Superior temporal gyrus (tissue), 1 donor: ENCODE measurements around the gene BRD3.
A peak's percentile ranks its signal among the peaks of the same experiment; 100 is the strongest.
"Not testable (repeated sequence)": the region's sequence is repeated elsewhere in the genome, so short reads cannot be mapped to it uniquely, and the experiment has no call there.

Experiments used
- DNase-seq: peaks from one replicate; pipeline ENCODE4 v3.0.0-alpha.2; 2016; ENCODE audit errors: extremely low spot score

Gene BRD3

DNA sequence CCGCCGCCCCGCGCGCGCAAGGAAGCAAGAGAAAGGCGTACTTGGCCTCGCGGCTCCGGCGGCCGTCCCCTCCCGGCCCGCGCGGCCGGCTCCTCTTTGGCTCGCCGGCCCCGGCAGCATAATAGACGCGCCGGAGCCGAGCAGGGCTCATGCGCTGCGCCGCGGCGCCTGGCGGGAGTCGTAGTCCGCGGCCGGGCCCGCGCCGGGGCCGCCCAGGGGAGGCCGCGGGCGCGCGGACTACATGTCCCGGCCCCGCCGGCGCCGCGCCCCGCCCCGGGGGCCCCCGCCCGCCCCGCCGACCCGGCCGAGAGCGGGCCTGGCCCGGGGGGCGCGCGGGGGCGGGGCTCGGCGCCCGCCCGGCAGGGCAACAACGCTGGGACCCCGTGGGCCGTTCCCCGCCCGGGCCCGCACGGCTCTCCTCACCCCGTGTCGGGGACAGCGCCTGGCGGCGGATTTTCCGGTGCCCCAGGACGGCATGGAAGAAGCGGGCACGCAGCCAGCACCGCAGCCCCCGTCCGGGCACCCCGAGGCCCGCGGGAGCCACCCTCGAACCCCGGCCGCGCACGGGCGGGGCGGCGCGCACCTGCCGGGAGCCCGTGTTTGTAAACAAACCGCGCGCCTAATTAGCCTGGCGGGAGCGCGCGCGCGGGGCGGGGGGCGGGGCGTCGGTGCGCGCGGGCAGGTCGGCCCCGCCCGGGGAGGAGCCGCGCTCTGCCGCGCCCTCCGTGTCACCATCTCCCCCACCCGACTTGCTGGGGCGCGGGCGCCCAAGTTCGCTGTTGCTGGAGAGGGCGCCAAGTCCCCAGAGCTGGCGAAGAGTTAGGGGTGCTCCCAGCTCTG lies at the start of gene BRD3:
Gene BRD3, minus strand, starts transcription at position 123 of the 840 bp plus-strand sequence. CDS start 14,549 bp downstream, outside the sequence.
- peak; percentile 82 for DNase-seq

DNA sequence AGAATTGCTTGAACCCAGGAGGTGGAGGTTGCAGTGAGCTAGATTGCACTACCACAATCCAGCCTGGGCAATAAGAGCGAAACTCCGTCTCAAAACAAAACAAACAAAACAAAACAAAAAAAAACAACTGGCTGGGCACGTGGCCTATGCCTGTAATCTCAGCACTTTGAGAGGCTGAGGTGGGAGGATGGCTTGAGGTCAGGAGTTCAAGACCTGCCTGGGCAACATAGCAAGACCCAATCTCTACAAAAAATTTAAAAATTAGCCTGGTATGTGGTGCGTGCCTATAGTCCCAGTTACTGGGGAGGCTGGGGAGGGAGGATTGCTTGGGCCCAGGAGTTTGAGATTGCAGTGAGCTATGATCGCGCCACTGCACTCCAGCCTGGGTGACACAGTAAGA lies 44.7 kb upstream of the BRD3 start:
- DNase-seq, result no peak

DNA sequence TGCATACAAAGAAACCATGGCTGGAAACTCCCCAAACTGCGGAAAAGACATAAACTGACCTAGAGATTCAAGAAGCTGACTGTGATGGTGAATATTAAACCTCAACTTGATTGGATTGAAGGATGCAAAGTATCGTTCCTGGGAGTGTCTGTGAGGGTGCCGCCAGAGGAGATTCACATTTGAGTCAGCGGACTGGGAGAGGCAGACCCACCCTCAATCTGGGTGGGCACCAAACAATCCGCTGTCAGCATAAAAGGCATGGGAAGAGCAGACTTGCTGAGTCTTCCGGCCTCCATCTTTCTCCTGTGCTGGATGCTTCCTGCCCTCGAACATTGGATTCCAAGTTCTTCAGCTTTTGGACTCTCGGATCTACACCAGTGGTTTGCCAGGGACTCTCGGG lies 43.2 kb upstream of the BRD3 start:
- no peak for DNase-seq

DNA sequence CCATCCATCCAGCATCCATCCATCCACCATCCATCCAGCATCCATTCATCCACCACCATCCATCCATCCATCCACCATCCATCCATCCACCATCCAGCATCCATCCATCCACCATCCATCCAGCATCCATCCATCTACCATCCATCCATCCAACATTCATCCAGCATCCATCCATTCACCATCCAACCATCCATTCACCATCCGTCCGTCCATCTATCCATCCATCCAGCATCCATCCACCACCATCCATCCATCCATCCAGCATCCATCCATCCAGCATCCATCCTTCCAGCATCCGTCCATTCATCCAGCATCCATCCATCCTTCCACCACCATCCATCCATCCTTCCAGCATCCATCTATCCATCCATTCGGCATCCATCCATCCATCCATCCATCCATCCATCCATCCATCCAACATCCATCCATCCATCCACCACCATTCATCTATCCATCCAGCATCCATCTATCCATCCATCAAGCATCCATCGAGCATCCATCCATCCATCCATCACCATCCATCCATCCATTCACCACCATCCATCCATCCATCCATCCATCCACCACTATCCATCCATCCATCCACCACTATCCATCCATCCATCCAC lies 35.7 kb upstream of the BRD3 start:
- no peak for DNase-seq

DNA sequence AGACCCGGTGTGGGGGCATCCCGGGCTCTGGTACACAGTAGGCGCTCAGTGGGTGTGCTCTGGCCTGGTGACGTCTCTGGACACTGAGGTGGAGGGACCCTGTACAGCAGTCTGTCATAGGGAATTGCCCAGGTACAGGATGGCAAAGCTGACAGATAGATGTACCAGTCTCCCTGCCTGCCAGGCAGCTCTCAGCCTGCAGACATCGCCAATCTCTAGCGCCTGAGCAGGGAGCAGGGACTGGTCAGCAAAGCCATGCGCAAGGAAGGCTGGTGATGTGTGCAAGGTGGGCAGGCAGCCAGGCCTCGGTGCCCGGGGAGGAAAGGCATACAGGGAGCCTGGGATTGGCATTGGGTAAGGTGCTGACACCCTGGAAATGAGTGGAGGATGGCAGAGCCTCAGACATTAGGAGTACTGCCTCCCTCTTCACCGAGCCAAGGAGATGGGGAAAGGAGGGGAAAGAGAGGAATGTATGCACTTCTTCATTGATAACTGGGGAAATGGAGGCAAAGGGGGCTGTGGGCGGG lies 33.9 kb upstream of the BRD3 start:
- DNase-seq, result no peak

DNA sequence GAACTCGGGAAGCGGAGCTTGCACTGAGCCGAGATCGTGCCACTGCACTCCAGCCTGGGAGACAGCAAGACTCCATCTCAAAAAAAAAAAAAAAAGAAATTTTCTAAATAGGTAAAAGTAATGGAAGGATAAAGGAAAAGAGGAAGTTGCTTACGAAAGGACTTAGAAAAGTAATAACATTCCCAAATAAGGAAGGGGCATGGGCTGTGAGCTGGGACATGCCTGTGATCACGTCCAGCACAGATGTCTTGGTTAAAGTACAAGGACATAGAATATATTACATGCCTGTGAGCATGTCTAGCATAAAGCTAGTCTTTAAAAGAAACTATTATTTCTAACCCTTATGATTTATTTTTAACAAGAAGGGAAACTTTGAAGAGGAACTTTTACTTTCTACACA lies 33.3 kb upstream of the BRD3 start:
- DNase-seq, result not testable (repeated sequence)

DNA sequence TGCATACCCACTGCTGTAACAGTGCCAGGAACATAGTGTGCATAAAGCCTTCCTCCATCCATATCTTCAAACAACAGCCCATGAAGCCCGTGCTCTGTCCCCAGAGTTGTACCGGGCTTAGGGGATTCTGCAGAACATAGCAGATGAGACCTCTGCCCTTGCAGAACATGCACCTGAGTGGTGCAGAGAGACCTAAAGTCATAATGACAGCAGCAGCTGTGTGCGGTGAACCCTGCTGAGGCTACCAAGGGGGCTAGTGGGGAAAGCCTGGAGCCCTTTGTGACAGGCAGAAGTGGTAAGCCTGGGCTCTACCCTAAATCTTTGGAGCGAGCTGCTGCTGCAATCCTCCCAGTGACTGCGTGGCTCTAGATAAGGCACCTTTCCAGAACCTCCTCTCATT lies 32.2 kb upstream of the BRD3 start:
- DNase-seq, result no peak

DNA sequence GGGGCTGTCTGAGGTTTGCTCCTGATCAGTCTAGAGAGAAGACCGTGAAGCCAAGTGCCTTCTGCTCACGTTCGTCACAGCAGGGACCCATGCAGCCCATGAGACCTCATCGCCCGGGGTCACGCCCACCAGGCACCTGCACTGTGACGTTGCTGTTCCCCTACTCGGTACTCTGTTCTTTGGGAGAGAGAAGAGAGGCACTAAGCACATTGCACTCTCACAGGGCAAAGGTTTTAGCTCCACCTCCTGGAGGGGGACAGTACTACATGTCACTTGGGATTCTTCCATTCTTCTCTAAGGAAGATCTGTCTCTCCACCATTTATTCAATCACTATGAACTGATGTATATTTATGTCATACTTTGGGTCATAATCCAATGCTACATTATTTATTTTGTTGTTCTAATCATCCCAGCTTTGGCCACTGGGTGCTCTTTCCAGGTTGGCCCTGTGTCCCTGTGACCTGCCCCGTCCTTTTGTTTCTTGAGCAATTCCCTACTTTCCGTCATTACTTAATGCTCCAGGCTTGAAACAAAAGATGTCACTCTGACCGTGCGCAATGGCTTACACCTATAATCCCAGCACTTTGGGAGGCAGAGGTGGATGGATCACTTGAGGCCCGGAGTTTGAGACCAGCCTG lies 31.4 kb upstream of the BRD3 start:
- DNase-seq, result peak; percentile 10

DNA sequence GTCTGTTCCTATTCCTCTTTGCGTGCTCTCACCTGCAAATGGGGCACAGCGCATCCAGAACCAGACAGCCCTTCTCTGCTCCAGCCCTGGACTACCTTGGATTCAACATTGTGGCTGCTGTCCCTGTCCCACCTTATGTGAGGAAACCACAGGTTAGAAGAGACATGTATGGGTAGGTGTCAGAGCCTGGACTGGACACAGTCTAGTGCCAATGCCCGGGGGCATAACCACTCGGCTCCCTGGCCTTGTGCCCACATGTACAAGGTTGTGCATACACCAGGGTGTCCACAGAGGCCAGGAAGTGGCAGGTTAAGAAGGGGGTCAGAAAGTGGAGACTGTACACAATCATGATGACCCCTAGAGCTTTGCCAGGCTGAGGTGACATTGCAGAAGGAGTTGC lies 22.1 kb upstream of the BRD3 start:
- DNase-seq, result no peak

DNA sequence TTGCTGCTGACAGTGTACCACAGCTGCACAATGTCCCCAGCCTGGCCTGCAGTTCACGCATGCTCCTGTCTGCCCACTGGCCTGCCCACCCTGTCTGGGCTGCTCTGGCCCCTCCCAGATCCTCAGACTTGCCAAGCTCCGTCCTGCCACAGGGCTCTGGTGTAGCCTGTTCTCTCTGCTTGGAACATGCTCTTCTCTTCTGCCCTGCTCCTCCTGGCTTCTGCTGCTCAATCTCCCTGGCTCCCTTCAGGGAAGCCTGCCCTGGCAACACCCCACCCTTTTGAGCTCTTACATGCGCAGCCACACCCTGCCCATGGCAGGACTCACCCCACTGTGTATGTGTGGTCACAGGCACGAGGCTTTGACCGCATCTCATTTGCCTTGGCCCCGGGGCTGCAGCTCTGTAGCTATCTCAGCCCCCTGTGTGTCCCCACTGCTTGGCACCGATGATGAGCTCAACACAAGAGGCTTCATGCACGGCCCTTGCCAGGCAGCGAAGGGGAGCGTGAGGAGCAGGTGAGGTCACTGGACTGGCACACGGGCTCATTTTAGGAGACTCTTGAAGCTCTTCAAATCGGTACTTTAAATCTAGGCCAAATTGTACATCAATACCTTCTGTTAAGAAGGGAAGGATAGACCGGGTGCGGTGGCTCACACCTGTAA lies 20.4 kb upstream of the BRD3 start:
- DNase-seq, result no peak

DNA sequence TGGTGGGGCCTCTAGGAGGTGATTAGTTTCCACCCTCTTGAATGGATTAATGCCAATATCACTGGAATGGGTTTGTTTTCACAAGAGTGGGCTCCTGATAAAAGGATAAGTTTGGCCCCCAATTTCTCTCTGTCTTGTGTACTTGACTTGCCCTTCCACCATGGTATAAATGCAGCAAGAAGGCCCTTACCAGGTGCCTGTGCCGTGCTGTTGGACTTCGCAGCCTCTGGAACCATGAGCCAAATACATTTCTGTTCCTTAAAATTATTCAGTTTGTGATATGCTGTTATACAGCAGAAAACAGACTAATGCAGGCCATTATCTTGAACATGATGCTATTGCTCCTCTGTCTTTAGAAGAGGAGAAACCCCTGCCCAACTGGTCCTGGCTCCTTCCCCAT lies 17.8 kb upstream of the BRD3 start:
- no peak for DNase-seq

DNA sequence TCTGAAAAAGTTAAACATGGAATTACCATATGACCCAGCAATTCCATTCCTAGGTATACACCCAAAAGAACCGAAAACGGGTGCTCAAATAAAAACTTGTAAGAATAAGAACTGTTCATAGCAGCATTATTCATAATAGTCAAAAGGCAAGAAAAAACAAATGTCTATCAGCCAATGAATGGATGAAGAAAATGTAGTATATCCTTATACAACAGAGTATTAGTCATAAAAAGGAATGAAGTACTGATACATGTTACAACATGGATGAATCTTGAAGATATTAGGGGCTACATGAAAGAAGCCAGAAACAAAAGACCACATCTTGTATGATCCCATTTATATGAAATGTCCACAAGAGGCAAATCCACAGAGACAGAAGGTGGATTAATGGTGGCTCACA lies 15.6 kb upstream of the BRD3 start:
- DNase-seq, result no peak

DNA sequence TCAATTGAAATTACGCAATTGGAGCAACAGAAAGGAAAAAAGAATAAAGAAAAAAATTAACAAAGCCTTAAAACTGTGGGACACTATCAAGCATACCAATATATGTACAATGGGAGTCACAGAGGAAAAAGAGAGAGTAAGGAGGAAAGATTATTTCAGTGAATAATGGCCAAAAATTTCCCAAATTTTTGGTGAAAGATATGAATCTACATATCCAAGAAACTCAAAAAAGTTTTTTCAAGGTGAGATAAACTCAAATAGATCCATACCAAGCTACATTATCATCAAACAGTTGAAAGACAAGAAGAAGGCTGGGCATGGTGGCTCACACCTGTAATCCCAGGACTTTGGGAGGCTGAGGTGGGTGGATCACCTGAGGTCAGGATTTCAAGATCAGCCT lies 8.8 kb upstream of the BRD3 start:
- no peak for DNase-seq

DNA sequence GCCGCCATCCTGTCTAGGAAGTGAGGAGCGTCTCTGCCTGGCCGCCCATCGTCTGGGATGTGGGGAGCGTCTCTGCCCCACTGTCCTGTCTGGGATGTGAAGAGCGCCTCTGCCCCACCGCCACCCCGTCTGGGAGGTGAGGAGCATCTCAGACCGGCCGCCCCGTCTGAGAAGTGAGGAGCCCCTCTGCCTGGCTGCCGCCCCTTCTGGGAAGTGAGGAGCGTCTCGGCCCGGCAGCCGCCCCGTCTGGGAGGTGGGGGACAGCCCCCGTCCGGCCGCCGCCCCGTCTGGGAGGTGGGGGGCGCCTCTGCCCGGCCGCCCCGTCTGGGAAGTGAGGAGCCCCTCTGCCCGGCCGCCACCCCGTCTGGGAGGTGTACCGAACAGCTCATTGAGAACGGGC lies 7.9 kb upstream of the BRD3 start:
- not testable (repeated sequence) for DNase-seq

DNA sequence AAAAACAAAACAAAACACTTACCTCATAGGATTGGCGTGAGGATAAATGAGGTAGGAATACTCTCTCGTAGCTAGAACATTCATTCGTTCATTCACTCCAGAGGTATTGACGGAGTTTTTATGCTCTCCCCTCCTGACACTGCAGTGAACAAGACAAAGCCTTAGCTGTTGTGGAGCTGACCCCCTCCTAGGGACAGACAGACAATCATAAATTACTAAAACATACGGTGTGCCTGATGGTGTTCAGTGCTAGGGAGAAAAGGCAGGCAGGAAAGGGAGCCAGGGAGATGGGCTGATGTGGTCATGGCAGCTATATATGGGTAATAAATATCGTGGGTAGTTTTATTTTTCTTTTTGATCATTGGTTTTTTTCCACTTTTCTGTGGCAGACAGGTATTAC lies 5.7 kb upstream of the BRD3 start:
- no peak for DNase-seq

DNA sequence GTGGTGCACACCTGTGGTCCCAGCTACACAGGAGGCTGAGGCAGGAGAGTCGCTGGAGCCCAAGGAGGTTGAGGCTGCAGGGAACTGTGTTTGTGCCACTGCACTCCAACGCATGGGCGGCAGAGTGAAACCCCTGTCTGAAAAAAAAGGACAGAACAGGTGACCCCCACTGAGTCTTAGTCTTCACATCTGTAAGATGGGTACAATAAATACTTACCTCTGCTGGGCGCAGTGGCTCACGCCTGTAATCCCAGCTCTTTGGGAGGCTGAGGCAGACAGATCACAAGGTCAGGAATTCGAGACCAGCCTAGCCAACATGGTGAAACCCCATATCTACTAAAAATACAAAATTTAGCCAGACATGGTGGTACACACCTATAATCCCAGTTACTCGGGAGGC lies 4.9 kb upstream of the BRD3 start:
- DNase-seq, result not testable (repeated sequence)

DNA sequence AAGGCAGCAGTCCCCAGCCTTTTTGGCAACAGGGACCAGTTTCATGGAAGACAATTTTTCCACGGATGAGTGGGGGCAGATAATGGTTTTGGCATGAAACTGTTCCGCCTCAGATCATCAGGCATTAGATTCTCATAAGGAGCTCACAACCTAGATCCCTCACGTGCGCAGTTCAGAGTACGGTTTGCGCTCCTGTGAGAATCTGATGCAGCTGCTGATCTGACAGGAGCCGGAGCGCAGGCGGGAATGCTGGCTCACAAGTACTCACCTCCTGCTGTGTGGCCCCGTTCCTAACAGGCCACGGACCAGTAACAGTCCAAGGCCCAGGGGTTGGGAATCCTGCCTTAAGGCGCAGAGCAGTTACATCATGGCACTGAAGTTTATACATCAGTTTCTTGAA lies 3.3 kb upstream of the BRD3 start:
- no peak for DNase-seq

DNA sequence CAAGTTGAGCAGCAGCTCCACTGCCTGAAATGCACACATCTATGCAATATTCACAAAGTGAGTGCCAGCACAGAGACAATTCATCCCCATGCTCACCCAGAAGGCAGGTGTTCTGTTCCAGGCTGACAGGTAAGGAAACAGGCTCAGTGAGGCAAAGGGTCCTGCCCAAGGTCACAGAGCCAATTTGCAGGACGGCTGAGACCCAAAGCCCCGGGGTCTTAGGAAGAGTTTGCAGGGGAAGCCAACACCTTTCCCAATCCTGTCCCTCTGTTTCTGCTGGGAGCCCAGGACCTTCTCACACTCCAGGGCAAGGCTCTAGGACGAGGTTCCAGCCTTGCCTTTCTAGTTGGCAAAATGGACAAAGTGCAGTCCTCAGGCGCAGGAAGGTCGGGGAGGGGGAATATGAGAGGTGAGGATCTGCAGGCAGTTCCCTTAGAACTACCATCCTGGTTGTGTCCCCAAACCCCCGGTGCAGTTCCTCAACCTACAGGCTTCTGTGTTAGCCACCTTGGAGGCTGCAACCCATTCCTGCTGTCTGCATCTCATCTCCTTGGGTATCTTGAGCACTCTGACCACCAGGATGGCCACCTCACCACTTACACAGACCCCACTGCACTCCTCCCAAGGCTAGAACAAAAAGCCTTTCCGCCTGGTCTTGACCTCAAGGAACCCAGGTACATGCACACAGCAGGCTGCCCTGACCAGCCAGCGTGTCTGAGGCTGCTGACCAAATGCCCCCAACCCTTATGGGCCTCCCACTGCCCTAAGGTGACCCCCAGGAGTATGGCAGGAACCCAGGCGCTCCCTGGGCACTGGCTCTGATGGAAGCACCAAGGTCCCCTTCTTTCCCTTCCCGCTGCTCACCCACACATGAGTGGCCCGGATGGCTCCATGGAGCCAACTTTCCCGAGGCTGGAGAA lies 1.9 kb upstream of the BRD3 start:
- DNase-seq, result no peak

DNA sequence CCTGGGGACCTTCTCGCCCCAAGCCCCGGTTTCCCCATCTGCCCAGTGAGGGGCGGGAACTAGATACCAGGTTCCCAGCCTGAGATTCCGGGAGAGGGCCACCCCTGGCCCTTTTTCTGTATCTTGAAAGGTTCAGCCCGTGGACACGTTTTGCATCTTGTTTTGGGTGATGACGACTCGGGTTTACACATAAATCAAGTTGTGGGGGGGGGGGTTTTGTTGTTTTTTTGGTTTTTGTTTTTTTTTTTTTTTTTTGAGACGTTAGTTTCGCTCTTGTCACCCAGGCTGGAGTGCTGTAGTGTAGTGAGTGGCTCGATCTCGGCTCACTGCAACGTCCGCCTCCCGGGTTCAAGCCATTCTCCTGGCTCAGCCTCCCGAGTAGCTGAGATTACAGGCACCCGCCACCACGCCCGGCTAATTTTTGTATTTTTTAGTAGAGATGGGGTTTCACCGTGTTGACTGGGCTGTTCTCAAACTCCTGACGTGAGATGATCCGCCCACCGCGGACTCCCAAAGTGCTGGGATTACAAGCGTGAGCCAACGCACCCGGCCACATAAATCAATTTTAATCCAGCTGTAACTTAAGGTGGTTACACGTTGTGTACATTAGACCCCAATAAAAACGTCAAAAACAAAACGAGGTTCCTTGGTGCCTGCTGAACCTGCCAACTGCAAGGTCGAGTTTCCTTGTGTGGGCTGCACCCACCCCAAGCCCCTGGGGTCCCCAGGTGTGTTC lies 1.1 kb upstream of the BRD3 start:
- no peak for DNase-seq
